ENCODE measurements around the gene ADIPOR2.

- TF ChIP-seq, protein P1, sequence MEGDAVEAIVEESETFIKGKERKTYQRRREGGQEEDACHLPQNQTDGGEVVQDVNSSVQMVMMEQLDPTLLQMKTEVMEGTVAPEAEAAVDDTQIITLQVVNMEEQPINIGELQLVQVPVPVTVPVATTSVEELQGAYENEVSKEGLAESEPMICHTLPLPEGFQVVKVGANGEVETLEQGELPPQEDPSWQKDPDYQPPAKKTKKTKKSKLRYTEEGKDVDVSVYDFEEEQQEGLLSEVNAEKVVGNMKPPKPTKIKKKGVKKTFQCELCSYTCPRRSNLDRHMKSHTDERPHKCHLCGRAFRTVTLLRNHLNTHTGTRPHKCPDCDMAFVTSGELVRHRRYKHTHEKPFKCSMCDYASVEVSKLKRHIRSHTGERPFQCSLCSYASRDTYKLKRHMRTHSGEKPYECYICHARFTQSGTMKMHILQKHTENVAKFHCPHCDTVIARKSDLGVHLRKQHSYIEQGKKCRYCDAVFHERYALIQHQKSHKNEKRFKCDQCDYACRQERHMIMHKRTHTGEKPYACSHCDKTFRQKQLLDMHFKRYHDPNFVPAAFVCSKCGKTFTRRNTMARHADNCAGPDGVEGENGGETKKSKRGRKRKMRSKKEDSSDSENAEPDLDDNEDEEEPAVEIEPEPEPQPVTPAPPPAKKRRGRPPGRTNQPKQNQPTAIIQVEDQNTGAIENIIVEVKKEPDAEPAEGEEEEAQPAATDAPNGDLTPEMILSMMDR (IDR thresholded peaks at IDR 0.05) = no peak
- TF ChIP-seq POLR2A (IDR thresholded peaks at IDR 0.05) (no peak), EP300 (IDR thresholded peaks at IDR 0.05) (no peak)
Measured at GRCh38 chr12:1826867-1827705, 136.2 kb downstream of the ADIPOR2 start.

Measured in ovary (tissue), 3 donors.